ENCODE measurements around the gene TMEM38B.

Gene TMEM38B

DNA sequence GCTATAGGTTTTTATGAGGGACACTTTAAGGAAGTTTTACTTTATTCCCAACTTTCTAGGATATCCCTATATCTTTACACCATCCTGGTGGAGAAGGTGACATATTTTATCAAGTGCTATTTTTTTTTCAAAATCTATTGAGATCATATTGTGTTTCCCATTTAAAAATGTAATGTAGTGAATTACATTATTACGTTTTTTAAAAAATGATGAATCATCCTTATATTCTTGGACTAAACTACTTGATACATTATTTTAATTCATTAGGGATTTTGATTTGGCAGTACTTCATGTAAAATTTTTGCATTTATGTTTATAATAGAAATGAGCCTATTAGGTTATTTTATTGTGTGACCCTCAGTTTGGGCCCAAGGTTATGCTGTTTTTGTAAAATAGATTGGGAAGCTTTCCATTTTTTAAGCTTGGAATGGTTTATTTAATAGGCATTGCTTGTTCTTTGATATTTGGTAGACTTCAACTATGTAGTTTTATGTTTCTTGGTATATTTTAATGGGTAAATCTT lies 4.1 kb downstream of the TMEM38B start:
- Histone ChIP-seq H3K36me3 (ENCODE audit: control insufficient read depth in 2 of 2, insufficient read depth in 1 of 2, low read length in 2 of 2) (peaks cover 2 to 4% of the 10 kb centered on the region in 2 experiments; a peak in 1 of 3 replicates), H3K9me3 (ENCODE audit: control insufficient read depth, insufficient read depth, low read depth, low read length) (no peaks in the 10 kb centered on the region), H3K4me1 (ENCODE audit: control insufficient read depth, insufficient read depth, low read length) (peaks cover 10% of the 10 kb centered on the region), H3K27ac (ENCODE audit: extremely low read depth, low read depth, low read length) (no peak overlapping the region), H3K4me3 (ENCODE audit: low read depth, low read length) (no peak overlapping the region)
- TF ChIP-seq ZNF664 (tag by site-specific recombination; IDR thresholded peaks at IDR 0.05) (no peak), ZNF140 (tag by site-specific recombination; IDR thresholded peaks at IDR 0.05) (no peak), ZNF843 (tag by site-specific recombination; IDR thresholded peaks at IDR 0.05) (no peak), ZNF391 (tag by site-specific recombination; IDR thresholded peaks at IDR 0.05; ENCODE audit: borderline replicate concordance, low read depth) (no peak), ZBTB8A (tag by site-specific recombination; IDR thresholded peaks at IDR 0.05) (no peak), ZBTB20 (tag by site-specific recombination; IDR thresholded peaks at IDR 0.05) (no peak), ZNF311 (tag by site-specific recombination; IDR thresholded peaks at IDR 0.05; ENCODE audit: borderline replicate concordance) (no peak), ZNF292 (tag by site-specific recombination; IDR thresholded peaks at IDR 0.05; ENCODE audit: borderline replicate concordance, low read depth) (no peak), SCRT1 (tag by site-specific recombination; IDR thresholded peaks at IDR 0.05; ENCODE audit: borderline replicate concordance) (no peak), ZNF623 (tag by site-specific recombination; IDR thresholded peaks at IDR 0.05) (no peak), ZBTB17 (tag by site-specific recombination; IDR thresholded peaks at IDR 0.05) (no peak)
- TF ChIP-seq, protein P1, sequence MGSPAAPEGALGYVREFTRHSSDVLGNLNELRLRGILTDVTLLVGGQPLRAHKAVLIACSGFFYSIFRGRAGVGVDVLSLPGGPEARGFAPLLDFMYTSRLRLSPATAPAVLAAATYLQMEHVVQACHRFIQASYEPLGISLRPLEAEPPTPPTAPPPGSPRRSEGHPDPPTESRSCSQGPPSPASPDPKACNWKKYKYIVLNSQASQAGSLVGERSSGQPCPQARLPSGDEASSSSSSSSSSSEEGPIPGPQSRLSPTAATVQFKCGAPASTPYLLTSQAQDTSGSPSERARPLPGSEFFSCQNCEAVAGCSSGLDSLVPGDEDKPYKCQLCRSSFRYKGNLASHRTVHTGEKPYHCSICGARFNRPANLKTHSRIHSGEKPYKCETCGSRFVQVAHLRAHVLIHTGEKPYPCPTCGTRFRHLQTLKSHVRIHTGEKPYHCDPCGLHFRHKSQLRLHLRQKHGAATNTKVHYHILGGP (tag by site-specific recombination; IDR thresholded peaks at IDR 0.05), result no peak
- ChIA-PET POLR2A (no interaction called here), CTCF (interaction anchor here (1.0 kb wide), 1 partner anchor 19 kb away, joined by 4 read pairs; no protein-coding TSS in a partner anchor)

DNA sequence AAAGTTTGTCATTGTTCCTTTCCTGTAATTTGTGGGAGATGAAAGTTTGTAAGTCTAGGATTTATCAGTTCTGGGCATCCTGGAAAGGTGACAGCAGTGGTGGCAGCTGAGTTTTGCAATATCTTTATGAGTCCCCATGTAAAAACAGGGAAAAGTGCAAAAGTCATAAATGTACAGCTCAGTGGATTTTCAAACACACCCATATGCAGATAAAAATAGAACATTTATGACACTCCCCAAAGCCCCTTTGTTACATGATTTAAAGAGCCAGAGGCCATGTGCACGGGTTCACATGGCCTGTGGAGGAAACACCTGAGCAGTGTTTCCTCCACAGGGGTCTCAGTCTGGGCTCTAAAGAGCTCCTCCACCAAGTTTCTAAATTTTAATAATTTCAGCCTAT lies 6.3 kb downstream of the TMEM38B start:
- TF ChIP-seq PRDM2 (tag by site-specific recombination; IDR thresholded peaks at IDR 0.05; ENCODE audit: borderline replicate concordance) (no peak), PRDM6 (tag by site-specific recombination; IDR thresholded peaks at IDR 0.05) (peak; percentile 29; the same call in 1 of the 2 replicates)
- ChIA-PET CTCF (interaction anchor here (0.7 to 0.8 kb wide), 2 partner anchors 17 to 141 kb away, joined by 3 read pairs; no protein-coding TSS in a partner anchor), POLR2A (no interaction called here)
- Histone ChIP-seq H3K4me3 (ENCODE audit: low read depth, low read length) (no peak overlapping the region), H3K36me3 (ENCODE audit: control insufficient read depth in 2 of 2, insufficient read depth in 1 of 2, low read length in 2 of 2) (peaks cover 2 to 4% of the 10 kb centered on the region in 2 experiments; a peak in 2 of 3 replicates), H3K27ac (ENCODE audit: extremely low read depth, low read depth, low read length) (no peak overlapping the region), H3K9me3 (ENCODE audit: control insufficient read depth, insufficient read depth, low read depth, low read length) (no peaks in the 10 kb centered on the region), H3K4me1 (ENCODE audit: control insufficient read depth, insufficient read depth, low read length) (peaks cover 8% of the 10 kb centered on the region; the same call in 1 of the 2 replicates)
